Mucosa of descending colon (tissue), 3 donors: Measurements from ENCODE around the gene MAML2. TPM values are rescaled to one million over a fixed set of nuclear protein-coding genes. Genes with fewer than 3 reads are reported as not detected.

Experiments
- ATAC-seq: fragments of 200-7000 bp; cut with Tn5 transposase; one replicate; pipeline ENCODE4 v1.9.1; 2020; ENCODE audit warnings: mild to moderate bottlenecking, moderate library complexity
- DNase-seq, 3 donors: peaks; one replicate each; pipeline ENCODE4 v3.0.0-alpha.2; 2020
- H3K36me3 ChIP-seq: fragments of 200-600 bp; one replicate; pipeline ENCODE4 v1.8.0; 2021; ENCODE audit warnings: low read depth, mild to moderate bottlenecking
- H3K4me1 ChIP-seq: fragments of 200-600 bp; one replicate; pipeline ENCODE4 v1.8.0; 2021; ENCODE audit warnings: low read depth, mild to moderate bottlenecking
- H3K4me3 ChIP-seq: fragments of 200-600 bp; one replicate; pipeline ENCODE4 v1.8.0; 2021; ENCODE audit warnings: mild to moderate bottlenecking
- H3K9me3 ChIP-seq: fragments of 200-600 bp; one replicate; pipeline ENCODE4 v1.8.0; 2021; ENCODE audit warnings: mild to moderate bottlenecking
- CTCF ChIP-seq: fragments of 200-600 bp; IDR thresholded peaks from one replicate; pipeline ENCODE4 v1.8.0; 2022; ENCODE audit warnings: antibody characterized with exemption, mild to moderate bottlenecking
- intact Hi-C, 2 donors: fragments of 100-400 bp; cut with DNase I in 1 of 2; cut with micrococcal nuclease in 1 of 2; formaldehyde crosslinking; loops; one replicate each; pipeline versions ENCODE4 v1.11.0 to v1.11.1; 2022; cut with DNase I, micrococcal nuclease
- total RNA-seq, 3 donors: library from RNA; stranded (reverse); fragmentation: NEBNext Ultra II Directional in 2 of 3; extraction: Animal tissue kit (Norgen Biotek cat#: 25700) in 2 of 3; gene quantifications; one replicate each; pipeline versions ENCODE4 v1.2.1 to v1.2.4, GENCODE V29; 2021 to 2023
- donor health status: DM: no; HTN: no; CAD: no; lungs with moderate emphysema.
- donor health status: DM: no; HTN: no; CAD: no.
- donor health status: DM: no; HTN: yes; CAD: no.

Gene MAML2
- total RNA-seq, 3 donors from 2014 or later: 15.2 to 26.4 (median 15.8) TPM

GRCh38 chr11:96196181-96196662 is 146.8 kb downstream of the MAML2 start:
- Histone ChIP-seq H3K4me1 (no peaks in the 10 kb centered on the region), H3K9me3 (no peaks in the 10 kb centered on the region), H3K36me3 (no peaks in the 10 kb centered on the region), H3K4me3 (no peak overlapping the region)
- DNase-seq (no peak), ATAC-seq (no peak)
- intact Hi-C loops: no loop called here
- TF ChIP-seq CTCF: no peak

GRCh38 chr11:96195671-96196070 is 147.3 kb downstream of the MAML2 start:
- TF ChIP-seq CTCF: no peak
- no peaks in the 10 kb centered on the region for H3K36me3 ChIP-seq
- no peak for ATAC-seq

GRCh38 chr11:96194581-96195374 is 148.2 kb downstream of the MAML2 start:
- DNase-seq (no peak), ATAC-seq (no peak)
- H3K4me1 ChIP-seq: no peaks in the 10 kb centered on the region
- no peak overlapping the region for H3K4me3 ChIP-seq
- H3K9me3 ChIP-seq: no peaks in the 10 kb centered on the region
- H3K36me3 ChIP-seq: no peaks in the 10 kb centered on the region
- TF ChIP-seq CTCF: no peak
- intact Hi-C loops: no loop called here

More at GRCh38 chr11:96195671-96196070, 147.3 kb downstream of the MAML2 start:
- intact Hi-C loops: no loop called here
- DNase-seq: no peak
- no peaks in the 10 kb centered on the region for H3K4me1 ChIP-seq
- no peak overlapping the region for H3K4me3 ChIP-seq
- H3K9me3 ChIP-seq: no peaks in the 10 kb centered on the region

- DNase-seq: no peak
- no peak for ATAC-seq
- Histone ChIP-seq H3K4me1 (no peaks in the 10 kb centered on the region), H3K36me3 (no peaks in the 10 kb centered on the region), H3K4me3 (no peak overlapping the region), H3K9me3 (no peaks in the 10 kb centered on the region)
- intact Hi-C loops: no loop called here
- no peak for TF ChIP-seq CTCF
Measured at GRCh38 chr11:96193745-96194443, 149.1 kb downstream of the MAML2 start.

- TF ChIP-seq CTCF: no peak
- H3K4me1 ChIP-seq: no peaks in the 10 kb centered on the region
Measured at GRCh38 chr11:96191752-96192151, 151.2 kb downstream of the MAML2 start.

More at GRCh38 chr11:96191752-96192151, 151.2 kb downstream of the MAML2 start:
- no peak for DNase-seq
- Histone ChIP-seq H3K9me3 (no peaks in the 10 kb centered on the region), H3K36me3 (no peaks in the 10 kb centered on the region), H3K4me3 (no peak overlapping the region)
- intact Hi-C loops: no loop called here
- no peak for ATAC-seq
